Adrenal gland (tissue), 12 donors: ENCODE data around the gene ENDOV. TPM values are rescaled to one million over a fixed set of nuclear protein-coding genes. Genes with fewer than 3 reads are reported as not detected.

Experiments
- DNase-seq, 7 donors: peaks; one replicate each; pipeline ENCODE4 v3.0.0-alpha.2; 2019 to 2020
- H3K27ac ChIP-seq, 5 donors: fragments of 200-600 bp; sonication (generic) in 4 of 5; 1 replicate in 3 of 5; 2 replicates in 2 of 5; pipeline versions ENCODE4 v1.5.1 to v1.8.0; 2016 to 2020; ENCODE audit warnings: mild to moderate bottlenecking in 1 of 5
- H3K27me3 ChIP-seq: fragments of 200-600 bp; 2 replicates; pipeline ENCODE4 v1.8.0; 2021
- H3K36me3 ChIP-seq, 2 donors: fragments of 200-600 bp; replicated peaks in 1 of 2; 1 replicate in 1 of 2; 2 replicates in 1 of 2; pipeline versions ENCODE4 v1.5.1 to v1.8.0; 2018 to 2022
- H3K4me1 ChIP-seq, 2 donors: fragments of 200-600 bp; replicated peaks in 1 of 2; 1 replicate in 1 of 2; 2 replicates in 1 of 2; pipeline versions ENCODE4 v1.5.1 to v1.8.0; 2018 to 2021
- H3K4me3 ChIP-seq, 4 donors: fragments of 200-600 bp; sonication (generic) in 3 of 4; one replicate each; pipeline ENCODE4 v1.5.1; 2016 to 2018
- H3K9me3 ChIP-seq, 3 donors: fragments of 200-600 bp; sonication (generic) in 1 of 3; replicated peaks in 1 of 3; 1 replicate in 2 of 3; 2 replicates in 1 of 3; pipeline versions ENCODE4 v1.5.1 to v1.8.0; 2016 to 2021
- POLR2A ChIP-seq, 2 donors: fragments of 450-650 bp; IDR thresholded peaks; one replicate each; pipeline ENCODE4 v1.6.1; 2017; ENCODE audit warnings: antibody characterized with exemption in 2 of 2, mild to moderate bottlenecking in 2 of 2, moderate library complexity in 1 of 2
- WGBS, 4 donors: extraction: QIAGEN DNeasy Blood & Tissue Kit in 2 of 4; methylation state at CpG; one replicate each; pipeline versions ENCODE4 v1.1.5 to v1.1.7; 2013 to 2017; 5-methylcytosine and 5-hydroxymethylcytosine counted together
- intact Hi-C, 2 donors: fragments of 100-400 bp; cut with DNase I; formaldehyde crosslinking; loops; one replicate each; pipeline versions ENCODE4 v1.14.1 to v1.15.0; 2022 to 2023
- polyA plus RNA-seq, 3 donors: library from polyadenylated mRNA; stranded (reverse); fragments of 200-250 nt in 2 of 3; fragments of 350-450 nt in 1 of 3; fragmentation: Illumina TruSeq in 1 of 3; extraction: RNeasy Lipid Tissue Mini Kit (QIAGEN cat#74804) in 1 of 3; gene quantifications; one replicate each; pipeline ENCODE4 v1.2.3, GENCODE V29; 2013 to 2014
- total RNA-seq, 9 donors: library from RNA; depleted of rRNA in 4 of 9; stranded (reverse); fragments of >200 nt in 4 of 9; fragments of 120-200 nt in 1 of 9; fragmentation: NEBNext Ultra II Directional in 1 of 9; extraction: Animal tissue kit (Norgen Biotek cat#: 25700) in 1 of 9; gene quantifications; one replicate each; pipeline versions ENCODE4 v1.1.0 to v1.2.4, GENCODE V29; 2013 to 2023
- TF ChIP-seq, protein P1 (sequence below), 6 experiments: fragments of 450-650 bp in 4 of 6; fragments of 200-600 bp in 2 of 6; sonication (generic) in 1 of 6; IDR thresholded peaks; 1 replicate in 5 of 6; 2 replicates in 1 of 6; pipeline versions ENCODE4 v1.5.1 to v1.8.0; 2016 to 2021; ENCODE audit warnings: antibody characterized with exemption in 6 of 6, mild to moderate bottlenecking in 2 of 6, moderate library complexity in 1 of 6
- donor health status: healthy with polysubstance abuse.
- donor health status: Bipolar disorder and iron deficiency.
- donor health status: DM: yes; HTN: yes; CAD: no.
- donor health status: DM: no; HTN: no; CAD: no.
- donor health status: DM: no; HTN: no; CAD: no.
- donor health status: DM: yes; HTN: yes; CAD: no.

The ENDOV gene
- total and polyA plus RNA-seq, 12 donors, result 7.1 to 31.9 (median 18.3) TPM

- no peaks in the 10 kb centered on the region for H3K27me3 ChIP-seq
- DNase-seq, result no peak
- no peaks in the 10 kb centered on the region for H3K9me3 ChIP-seq
- H3K36me3 ChIP-seq, result peaks cover 0 to 6% of the 10 kb centered on the region in 2 donors
- H3K27ac ChIP-seq, result no peak overlapping the region
- no peak overlapping the region for H3K4me3 ChIP-seq
- intact Hi-C loops, result no loop called here
- TF ChIP-seq POLR2A (IDR thresholded peaks at IDR 0.05), result no peak
- TF ChIP-seq, protein P1, sequence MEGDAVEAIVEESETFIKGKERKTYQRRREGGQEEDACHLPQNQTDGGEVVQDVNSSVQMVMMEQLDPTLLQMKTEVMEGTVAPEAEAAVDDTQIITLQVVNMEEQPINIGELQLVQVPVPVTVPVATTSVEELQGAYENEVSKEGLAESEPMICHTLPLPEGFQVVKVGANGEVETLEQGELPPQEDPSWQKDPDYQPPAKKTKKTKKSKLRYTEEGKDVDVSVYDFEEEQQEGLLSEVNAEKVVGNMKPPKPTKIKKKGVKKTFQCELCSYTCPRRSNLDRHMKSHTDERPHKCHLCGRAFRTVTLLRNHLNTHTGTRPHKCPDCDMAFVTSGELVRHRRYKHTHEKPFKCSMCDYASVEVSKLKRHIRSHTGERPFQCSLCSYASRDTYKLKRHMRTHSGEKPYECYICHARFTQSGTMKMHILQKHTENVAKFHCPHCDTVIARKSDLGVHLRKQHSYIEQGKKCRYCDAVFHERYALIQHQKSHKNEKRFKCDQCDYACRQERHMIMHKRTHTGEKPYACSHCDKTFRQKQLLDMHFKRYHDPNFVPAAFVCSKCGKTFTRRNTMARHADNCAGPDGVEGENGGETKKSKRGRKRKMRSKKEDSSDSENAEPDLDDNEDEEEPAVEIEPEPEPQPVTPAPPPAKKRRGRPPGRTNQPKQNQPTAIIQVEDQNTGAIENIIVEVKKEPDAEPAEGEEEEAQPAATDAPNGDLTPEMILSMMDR (IDR thresholded peaks at IDR 0.05), result no peak
- peaks cover 20 to 21% of the 10 kb centered on the region in 2 donors for H3K4me1 ChIP-seq
- 67 to 83% (median 71%) methylated on average over 6 of the region's 6 CpGs for WGBS, 4 donors
Observed at GRCh38 chr17:80416940-80417293, 1.9 kb downstream of the ENDOV start.

GRCh38 chr17:80418589-80418988, 3.6 kb downstream of the ENDOV start:
- H3K9me3 ChIP-seq, result no peaks in the 10 kb centered on the region
- DNase-seq, result no peak
- H3K27ac ChIP-seq, result no peak overlapping the region
- H3K27me3 ChIP-seq, result no peaks in the 10 kb centered on the region
- intact Hi-C loops, result no loop called here
- peaks cover 20 to 21% of the 10 kb centered on the region in 2 donors for H3K4me1 ChIP-seq
- TF ChIP-seq, protein P1 (IDR thresholded peaks at IDR 0.05), result no peak
- TF ChIP-seq POLR2A (IDR thresholded peaks at IDR 0.05), result no peak
- WGBS, 4 donors, result 92 to 95% (median 94%) methylated on average over 11 of the region's 11 CpGs
- peaks cover 0 to 6% of the 10 kb centered on the region in 2 donors for H3K36me3 ChIP-seq
- H3K4me3 ChIP-seq, result no peak overlapping the region

- intact Hi-C loops, result no loop called here
- WGBS, 4 donors, result 88 to 94% (median 91%) methylated on average over 6 to 11 of the region's 11 CpGs
- no peak for DNase-seq
Observed at GRCh38 chr17:80419255-80419654, 4.3 kb downstream of the ENDOV start.

GRCh38 chr17:80421381-80422090, 6.6 kb downstream of the ENDOV start:
- Histone ChIP-seq H3K9me3 (no peaks in the 10 kb centered on the region), H3K4me1 (peaks cover 0 to 2% of the 10 kb centered on the region in 2 donors), H3K27me3 (no peaks in the 10 kb centered on the region), H3K4me3 (no peak overlapping the region), H3K27ac (no peak overlapping the region), H3K36me3 (peaks cover 0 to 6% of the 10 kb centered on the region in 2 donors)
- DNase-seq, result no peak
- intact Hi-C loops, result loop anchor here in 1 of 2 donors (10.0 kb wide), 1 partner anchor 443 kb away; no protein-coding TSS in a partner anchor
- TF ChIP-seq, protein P1 (IDR thresholded peaks at IDR 0.05), result no peak
- no peak for TF ChIP-seq POLR2A (IDR thresholded peaks at IDR 0.05)
- 74 to 83% (median 76%) methylated on average over 6 to 20 of the region's 20 CpGs for WGBS, 4 donors

More at GRCh38 chr17:80419255-80419654, 4.3 kb downstream of the ENDOV start:
- no peak overlapping the region for H3K27ac ChIP-seq
- no peak overlapping the region for H3K4me3 ChIP-seq
- no peaks in the 10 kb centered on the region for H3K27me3 ChIP-seq
- peaks cover 0 to 6% of the 10 kb centered on the region in 2 donors for H3K36me3 ChIP-seq
- no peak for TF ChIP-seq POLR2A (IDR thresholded peaks at IDR 0.05)
- TF ChIP-seq, protein P1 (IDR thresholded peaks at IDR 0.05), result no peak
- peaks cover 14 to 15% of the 10 kb centered on the region in 2 donors for H3K4me1 ChIP-seq
- H3K9me3 ChIP-seq, result no peaks in the 10 kb centered on the region
